Neural progenitor cell (in vitro differentiated cells): ENCODE data around the gene MORN4.

ENCODE experiments used
- CTCF ChIP-seq: fragments of 200-600 bp; sonication (generic); IDR thresholded peaks from 2 replicates; pipeline ENCODE4 v1.5.1; 2017; ENCODE audit warnings: antibody characterized with exemption, mild to moderate bottlenecking
- EZH2 ChIP-seq: fragments of 200-600 bp; sonication (generic); IDR thresholded peaks from 2 replicates; pipeline ENCODE4 v1.6.1; 2017; ENCODE audit warnings: antibody characterized with exemption, mild to moderate bottlenecking, moderate library complexity
- EZH2phosphoT487 ChIP-seq: fragments of 200-600 bp; sonication (generic); IDR thresholded peaks from 2 replicates; pipeline ENCODE4 v1.6.1; 2017; ENCODE audit warnings: antibody characterized with exemption

- no peak for TF ChIP-seq EZH2
- no peak for TF ChIP-seq CTCF
- TF ChIP-seq EZH2phosphoT487: no peak
These were observed 26.3 kb upstream of the MORN4 start for GRCh38 chr10:97659589-97659988.
